Mesenteric fat pad (tissue), 1 donor: ENCODE measurements around the gene ASTN2. TPM values are rescaled to one million over a fixed set of nuclear protein-coding genes. Genes with fewer than 3 reads are reported as not detected.

Source experiments
- DNase-seq: peaks from one replicate; pipeline ENCODE4 v3.0.0-alpha.2; 2020; ENCODE audit warnings: low spot score
- total RNA-seq: library from RNA; stranded (reverse); fragmentation: NEBNext Ultra II Directional; extraction: Animal tissue kit (Norgen Biotek cat#: 25700); gene quantifications from one replicate; pipeline ENCODE4 v1.2.1, GENCODE V29; 2021
- donor health status: DM: yes; HTN: yes; CAD: no.

Gene ASTN2
- total RNA-seq, 1 donor from 2014 or later, result 3.1 TPM

- no peak for DNase-seq
These were observed 768.0 kb downstream of the ASTN2 start for GRCh38 chr9:116646661-116647514.

- no peak for DNase-seq
These were observed 770.7 kb downstream of the ASTN2 start for GRCh38 chr9:116644091-116644688.

GRCh38 chr9:116643691-116644090 is 771.2 kb downstream of the ASTN2 start:
- DNase-seq, result no peak

GRCh38 chr9:116641292-116642059 is 773.4 kb downstream of the ASTN2 start:
- no peak for DNase-seq

GRCh38 chr9:116639251-116639741 is 775.6 kb downstream of the ASTN2 start:
- DNase-seq, result no peak

GRCh38 chr9:116635908-116636307 is 778.9 kb downstream of the ASTN2 start:
- DNase-seq, result no peak

- no peak for DNase-seq
These were observed 781.6 kb downstream of the ASTN2 start for GRCh38 chr9:116632990-116633838.

- no peak for DNase-seq
These were observed 785.2 kb downstream of the ASTN2 start for GRCh38 chr9:116629634-116630033.

GRCh38 chr9:116628716-116629115 is 786.1 kb downstream of the ASTN2 start:
- DNase-seq, result no peak

GRCh38 chr9:116627433-116627832 is 787.4 kb downstream of the ASTN2 start:
- no peak for DNase-seq

GRCh38 chr9:116626762-116627161 is 788.1 kb downstream of the ASTN2 start:
- DNase-seq, result no peak

GRCh38 chr9:116623715-116624114 is 791.1 kb downstream of the ASTN2 start:
- DNase-seq, result no peak

GRCh38 chr9:116617389-116617788 is 797.5 kb downstream of the ASTN2 start:
- no peak for DNase-seq

GRCh38 chr9:116616304-116616914 is 798.4 kb downstream of the ASTN2 start:
- DNase-seq, result no peak

- no peak for DNase-seq
These were observed 806.8 kb downstream of the ASTN2 start for GRCh38 chr9:116608064-116608463.

- DNase-seq, result no peak
These were observed 808.9 kb downstream of the ASTN2 start for GRCh38 chr9:116605904-116606341.

GRCh38 chr9:116605060-116605459 is 809.8 kb downstream of the ASTN2 start:
- DNase-seq, result no peak

- no peak for DNase-seq
These were observed 810.6 kb downstream of the ASTN2 start for GRCh38 chr9:116604251-116604650.

- DNase-seq, result no peak
These were observed 815.4 kb downstream of the ASTN2 start for GRCh38 chr9:116599342-116599884.

- DNase-seq, result no peak
These were observed 818.2 kb downstream of the ASTN2 start for GRCh38 chr9:116596646-116597045.
